CD4-positive, alpha-beta memory T cell (primary cell): ENCODE measurements around the gene ARHGAP6. TPM values are rescaled to one million over a fixed set of nuclear protein-coding genes. Genes with fewer than 3 reads are reported as not detected.

Experiments
- CTCF ChIA-PET: fragments of 350-600 bp; sonication (Branson Sonifier 250); formaldehyde crosslinking; loops from one replicate; lab custom pipeline; 2021; ENCODE audit warnings: inconsistent platforms; ENCODE audit not compliant: partially characterized antibody; lab: Charles Lee
- POLR2A ChIA-PET: fragments of 350-600 bp; sonication (Branson Sonifier 250); formaldehyde crosslinking; loops from one replicate; lab custom pipeline; 2021; ENCODE audit not compliant: partially characterized antibody; lab: Charles Lee
- DNase-seq, 5 donors: peaks; one replicate each; pipeline versions ENCODE4 v3.0.0 to v3.0.0-alpha.2; 2020 to 2022; ENCODE audit warnings: mixed read lengths in 1 of 5
- H3K27ac ChIP-seq: one replicate; pipeline ENCODE4 v1.7.0; 2013; ENCODE audit warnings: low read depth, low read length
- H3K27me3 ChIP-seq: 2 replicates; pipeline ENCODE4 v1.7.0; 2013; ENCODE audit warnings: mild to moderate bottlenecking, low read length, moderate library complexity; ENCODE audit not compliant: insufficient read depth
- H3K36me3 ChIP-seq: 2 replicates; pipeline ENCODE4 v1.7.0; 2013; ENCODE audit warnings: mild to moderate bottlenecking, low read length, moderate library complexity; ENCODE audit not compliant: insufficient read depth
- H3K4me1 ChIP-seq: 2 replicates; pipeline ENCODE4 v1.7.0; 2013; ENCODE audit warnings: mild to moderate bottlenecking, low read length, moderate library complexity; ENCODE audit not compliant: insufficient read depth
- H3K4me3 ChIP-seq, 2 donors: one replicate each; pipeline ENCODE4 v1.7.0; 2013; ENCODE audit warnings: low read length in 2 of 2, mild to moderate bottlenecking in 1 of 2
- H3K9me3 ChIP-seq, 2 donors: one replicate each; pipeline ENCODE4 v1.7.0; 2013; ENCODE audit warnings: low read length in 2 of 2, control low read depth in 1 of 2; ENCODE audit not compliant: control insufficient read depth in 1 of 2
- H3K27ac Mint-ChIP-seq, 7 donors: one replicate each; pipeline ENCODE4 v1.8.0; 2020 to 2021; ENCODE audit warnings: mixed read lengths in 7 of 7, mild to moderate bottlenecking in 6 of 7, inconsistent platforms in 3 of 7, moderate library complexity in 3 of 7
- H3K27me3 Mint-ChIP-seq, 2 donors: one replicate each; pipeline ENCODE4 v1.8.0; 2020 to 2021; ENCODE audit warnings: mixed read lengths in 2 of 2
- H3K36me3 Mint-ChIP-seq, 2 donors: one replicate each; pipeline ENCODE4 v1.8.0; 2020 to 2021; ENCODE audit warnings: mixed read lengths in 2 of 2, inconsistent platforms in 1 of 2, mild to moderate bottlenecking in 1 of 2
- H3K4me1 Mint-ChIP-seq, 4 donors: one replicate each; pipeline ENCODE4 v1.8.0; 2020 to 2021; ENCODE audit warnings: mixed read lengths in 4 of 4, mild to moderate bottlenecking in 1 of 4
- H3K4me3 Mint-ChIP-seq, 8 donors: one replicate each; pipeline ENCODE4 v1.8.0; 2020 to 2021; ENCODE audit warnings: mixed read lengths in 8 of 8, mild to moderate bottlenecking in 7 of 8, moderate library complexity in 6 of 8, inconsistent platforms in 3 of 8
- H3K9me3 Mint-ChIP-seq, 8 donors: one replicate each; pipeline ENCODE4 v1.8.0; 2020 to 2021; ENCODE audit warnings: mixed read lengths in 8 of 8, mild to moderate bottlenecking in 5 of 8, inconsistent platforms in 3 of 8, moderate library complexity in 1 of 8
- intact Hi-C: fragments of 100-400 bp; cut with micrococcal nuclease; formaldehyde crosslinking; loops from one replicate; pipeline ENCODE4 v1.15.1; 2023
- polyA plus RNA-seq, 2 donors: library from polyadenylated mRNA; unstranded; fragments of 300-500 nt; fragmentation: Illumina TruSeq; gene quantifications; one replicate each; pipeline ENCODE4 v1.2.3, GENCODE V29; 2021
- total RNA-seq, 2 experiments: library from RNA; stranded (reverse); gene quantifications; one replicate each; pipeline ENCODE4 v1.2.3, GENCODE V29; 2021

ARHGAP6 gene
- total and polyA plus RNA-seq, 4 experiments from 2014 or later, result not detected

DNA sequence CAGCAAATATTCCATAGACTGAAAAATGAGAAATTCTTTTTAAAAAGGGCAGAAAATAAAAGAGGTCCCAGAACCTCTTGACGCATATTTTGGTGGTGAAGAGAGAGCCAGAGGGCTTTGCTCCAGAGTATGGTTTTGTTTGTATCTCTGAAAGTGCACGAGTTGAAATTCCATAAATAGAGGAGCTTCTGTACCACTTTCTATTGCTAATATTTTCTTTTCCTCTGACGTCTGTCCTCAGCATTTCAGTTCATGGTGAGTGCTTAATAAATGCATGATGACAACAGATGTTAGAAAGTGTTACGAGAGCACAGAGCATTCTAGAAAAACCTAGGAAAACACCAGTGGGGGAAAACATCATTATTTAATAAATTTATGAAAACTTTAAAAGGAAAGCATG is 227.0 kb downstream of the ARHGAP6 start:
- Histone ChIP-seq H3K4me1 (no peaks in the 10 kb centered on the region), H3K9me3 (no peaks in the 10 kb centered on the region), H3K4me3 (no peak overlapping the region), H3K27ac (no peak overlapping the region), H3K27me3 (no peaks in the 10 kb centered on the region), H3K36me3 (no peaks in the 10 kb centered on the region)
- Mint-ChIP-seq H3K27ac (no peak overlapping the region), H3K4me1 (no peaks in the 10 kb centered on the region), H3K27me3 (peaks cover 0 to 2% of the 10 kb centered on the region in 2 donors), H3K4me3 (no peak overlapping the region), H3K9me3 (peaks cover 0 to 3% (median 0%) of the 10 kb centered on the region in 8 donors), H3K36me3 (no peaks in the 10 kb centered on the region)
- DNase-seq, result no peak
- POLR2A ChIA-PET, result no interaction called here
- intact Hi-C loops, result no loop called here
- CTCF ChIA-PET, result no interaction called here

DNA sequence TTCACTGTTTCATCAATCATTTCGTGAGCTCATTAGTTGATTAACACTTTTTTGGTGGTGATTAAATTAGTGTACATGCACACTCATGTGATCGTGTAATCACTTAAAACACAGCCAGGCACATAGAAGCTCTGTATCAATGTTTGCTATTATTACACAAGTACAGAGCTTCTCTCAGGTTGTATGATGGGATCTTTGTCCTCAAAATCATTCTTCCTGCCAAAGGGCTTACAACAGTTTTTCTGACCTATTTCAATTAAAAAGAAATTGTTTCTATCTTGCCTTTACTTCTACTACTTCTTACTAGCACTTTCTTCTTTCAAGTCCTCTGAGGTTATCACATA is 227.4 kb downstream of the ARHGAP6 start:
- H3K36me3 Mint-ChIP-seq, result no peaks in the 10 kb centered on the region
- no peak overlapping the region for H3K4me3 Mint-ChIP-seq
- no peak for DNase-seq
- peaks cover 0 to 3% (median 0%) of the 10 kb centered on the region in 8 donors for H3K9me3 Mint-ChIP-seq
- H3K4me1 Mint-ChIP-seq, result no peaks in the 10 kb centered on the region
- H3K27me3 ChIP-seq, result no peaks in the 10 kb centered on the region
- H3K27ac Mint-ChIP-seq, result no peak overlapping the region
- intact Hi-C loops, result no loop called here
- CTCF ChIA-PET, result no interaction called here
- POLR2A ChIA-PET, result no interaction called here
- no peaks in the 10 kb centered on the region for H3K4me1 ChIP-seq
- H3K36me3 ChIP-seq, result no peaks in the 10 kb centered on the region
- no peak overlapping the region for H3K27ac ChIP-seq
- H3K27me3 Mint-ChIP-seq, result peaks cover 0 to 2% of the 10 kb centered on the region in 2 donors
- H3K4me3 ChIP-seq, result no peak overlapping the region
- no peaks in the 10 kb centered on the region for H3K9me3 ChIP-seq

DNA sequence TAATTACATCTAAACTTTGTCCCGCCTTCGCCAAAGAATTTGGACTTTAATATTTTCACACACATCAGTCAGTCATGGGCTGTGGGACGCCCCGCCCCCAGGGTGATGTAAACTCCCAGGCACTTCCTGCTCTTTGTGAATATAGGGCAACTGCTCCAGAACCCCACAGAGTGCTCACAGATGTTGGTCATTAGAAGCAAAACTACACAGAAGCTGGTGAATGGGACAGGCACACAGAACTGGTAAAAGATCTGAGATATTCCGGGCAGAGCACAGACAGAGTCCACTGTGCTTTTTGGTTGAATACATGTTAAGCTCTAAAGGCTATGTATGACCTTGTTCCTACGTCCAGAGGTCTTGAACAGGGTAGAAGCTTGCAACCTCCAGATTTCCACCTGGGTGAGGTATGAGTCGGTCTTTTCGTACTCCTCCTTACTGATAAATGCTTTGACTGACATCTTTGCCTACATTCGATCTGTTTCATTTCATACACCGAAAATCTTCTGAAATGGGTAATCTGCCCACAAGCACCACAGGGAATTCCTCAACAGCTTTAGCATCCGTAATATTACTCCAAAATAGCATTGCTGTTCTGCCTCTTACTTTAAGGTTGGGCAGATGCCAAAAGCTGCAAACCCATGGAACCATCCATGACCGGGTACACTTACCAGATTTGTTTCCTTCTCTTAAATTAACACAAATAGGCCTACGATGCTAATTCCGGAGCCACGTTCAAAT is 227.9 kb downstream of the ARHGAP6 start:
- Histone ChIP-seq H3K36me3 (no peaks in the 10 kb centered on the region), H3K4me1 (no peaks in the 10 kb centered on the region), H3K27ac (no peak overlapping the region), H3K4me3 (no peak overlapping the region), H3K27me3 (no peaks in the 10 kb centered on the region), H3K9me3 (no peaks in the 10 kb centered on the region)
- no peak overlapping the region for H3K27ac Mint-ChIP-seq
- no peaks in the 10 kb centered on the region for H3K4me1 Mint-ChIP-seq
- H3K27me3 Mint-ChIP-seq, result peaks cover 0 to 2% of the 10 kb centered on the region in 2 donors
- H3K36me3 Mint-ChIP-seq, result no peaks in the 10 kb centered on the region
- ChIA-PET POLR2A (no interaction called here), CTCF (no interaction called here)
- H3K9me3 Mint-ChIP-seq, result peaks cover 0 to 3% (median 0%) of the 10 kb centered on the region in 8 donors
- no peak for DNase-seq
- H3K4me3 Mint-ChIP-seq, result no peak overlapping the region
- intact Hi-C loops, result no loop called here

DNA sequence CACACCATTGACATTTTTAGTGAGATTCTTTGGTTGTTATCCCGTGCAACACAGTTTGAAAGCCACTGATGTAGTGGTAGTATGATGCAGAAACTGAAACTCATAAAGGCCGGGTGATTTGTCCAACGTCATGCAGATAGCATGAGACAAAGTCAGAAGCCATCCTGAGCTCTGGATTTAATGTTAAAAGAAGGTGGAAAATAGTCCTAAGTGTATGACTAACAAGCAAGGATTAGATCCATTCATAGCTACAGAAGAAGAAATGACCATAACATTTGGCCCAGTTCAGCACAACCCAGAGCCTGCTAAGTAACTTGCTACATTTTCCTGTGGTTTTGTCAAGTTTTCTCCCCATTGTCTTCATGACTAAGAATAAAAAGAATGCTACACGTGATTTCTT is 230.2 kb downstream of the ARHGAP6 start:
- H3K36me3 Mint-ChIP-seq, result no peaks in the 10 kb centered on the region
- Histone ChIP-seq H3K27ac (no peak overlapping the region), H3K4me1 (no peaks in the 10 kb centered on the region), H3K27me3 (no peaks in the 10 kb centered on the region), H3K9me3 (no peaks in the 10 kb centered on the region), H3K4me3 (no peak overlapping the region), H3K36me3 (no peaks in the 10 kb centered on the region)
- H3K27me3 Mint-ChIP-seq, result peaks cover 0 to 2% of the 10 kb centered on the region in 2 donors
- no peak for DNase-seq
- ChIA-PET POLR2A (no interaction called here), CTCF (no interaction called here)
- no peak overlapping the region for H3K4me3 Mint-ChIP-seq
- intact Hi-C loops, result no loop called here
- peaks cover 0 to 3% (median 0%) of the 10 kb centered on the region in 8 donors for H3K9me3 Mint-ChIP-seq
- no peaks in the 10 kb centered on the region for H3K4me1 Mint-ChIP-seq
- no peak overlapping the region for H3K27ac Mint-ChIP-seq

DNA sequence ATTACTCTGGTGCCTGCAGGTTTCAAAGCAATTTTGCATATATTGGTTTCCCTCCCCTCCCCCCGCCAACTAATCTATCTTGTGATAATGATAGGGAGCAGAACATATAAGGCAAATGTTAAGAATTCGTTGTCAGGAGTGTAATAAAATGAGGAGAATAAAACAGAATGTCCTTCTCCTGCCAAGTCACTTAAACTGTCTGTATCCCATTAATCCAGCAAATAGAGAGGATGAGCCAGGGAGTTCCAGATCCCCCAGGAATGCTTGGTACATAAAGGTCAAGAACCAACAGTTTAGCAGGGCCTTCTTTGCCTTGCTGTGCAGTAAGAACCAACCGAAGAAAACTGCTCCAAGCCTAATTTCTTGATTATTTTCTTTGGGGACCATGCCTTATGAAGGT is 231.1 kb downstream of the ARHGAP6 start:
- Mint-ChIP-seq H3K27me3 (peaks cover 0 to 2% of the 10 kb centered on the region in 2 donors), H3K36me3 (no peaks in the 10 kb centered on the region), H3K4me3 (no peak overlapping the region), H3K9me3 (peaks cover 0 to 3% (median 0%) of the 10 kb centered on the region in 8 donors), H3K4me1 (no peaks in the 10 kb centered on the region), H3K27ac (no peak overlapping the region)
- Histone ChIP-seq H3K27ac (no peak overlapping the region), H3K36me3 (no peaks in the 10 kb centered on the region), H3K4me3 (no peak overlapping the region), H3K27me3 (no peaks in the 10 kb centered on the region), H3K4me1 (no peaks in the 10 kb centered on the region), H3K9me3 (no peaks in the 10 kb centered on the region)
- intact Hi-C loops, result no loop called here
- ChIA-PET POLR2A (no interaction called here), CTCF (no interaction called here)
- no peak for DNase-seq

DNA sequence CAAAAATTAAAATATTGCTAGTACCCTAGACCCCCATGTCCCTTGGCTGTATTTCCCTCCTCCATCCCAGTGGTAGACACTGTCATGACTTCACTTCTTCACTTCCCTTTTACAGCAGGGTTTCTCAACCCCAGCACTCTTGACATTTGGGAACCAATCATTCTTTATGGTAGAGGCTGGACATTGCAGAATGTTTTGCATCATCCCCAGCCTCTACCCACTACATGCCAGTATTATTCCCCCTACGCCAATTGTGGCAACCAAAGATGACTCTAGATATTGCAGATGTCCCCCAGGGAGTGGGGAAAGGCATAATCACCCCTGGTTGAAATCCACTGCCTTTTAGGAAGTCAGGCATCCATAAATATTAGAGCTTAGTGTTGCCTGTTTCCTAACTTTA is 233.9 kb downstream of the ARHGAP6 start:
- H3K9me3 ChIP-seq, result no peaks in the 10 kb centered on the region
- Mint-ChIP-seq H3K36me3 (no peaks in the 10 kb centered on the region), H3K27ac (no peak overlapping the region), H3K27me3 (peaks cover 1 to 3% of the 10 kb centered on the region in 2 donors), H3K4me1 (no peaks in the 10 kb centered on the region), H3K4me3 (no peak overlapping the region), H3K9me3 (peaks cover 0 to 3% (median 0%) of the 10 kb centered on the region in 8 donors)
- POLR2A ChIA-PET, result no interaction called here
- no peak overlapping the region for H3K4me3 ChIP-seq
- no peaks in the 10 kb centered on the region for H3K36me3 ChIP-seq
- CTCF ChIA-PET, result no interaction called here
- no peak overlapping the region for H3K27ac ChIP-seq
- H3K27me3 ChIP-seq, result no peaks in the 10 kb centered on the region
- no peak for DNase-seq
- no peaks in the 10 kb centered on the region for H3K4me1 ChIP-seq
- intact Hi-C loops, result no loop called here

GRCh38 chrX:11430271-11430670 is 235.4 kb downstream of the ARHGAP6 start:
- no peaks in the 10 kb centered on the region for H3K27me3 ChIP-seq
- H3K36me3 Mint-ChIP-seq, result no peaks in the 10 kb centered on the region
- no peak for DNase-seq
- no peak overlapping the region for H3K4me3 Mint-ChIP-seq
- H3K27ac Mint-ChIP-seq, result no peak overlapping the region
- peaks cover 0 to 6% of the 10 kb centered on the region in 2 donors for H3K27me3 Mint-ChIP-seq
- no peaks in the 10 kb centered on the region for H3K9me3 ChIP-seq
- no peaks in the 10 kb centered on the region for H3K4me1 Mint-ChIP-seq
- H3K36me3 ChIP-seq, result no peaks in the 10 kb centered on the region
- H3K27ac ChIP-seq, result no peak overlapping the region
- CTCF ChIA-PET, result no interaction called here
- POLR2A ChIA-PET, result no interaction called here
- H3K4me1 ChIP-seq, result no peaks in the 10 kb centered on the region
- peaks cover 0 to 3% (median 0%) of the 10 kb centered on the region in 8 donors for H3K9me3 Mint-ChIP-seq
- H3K4me3 ChIP-seq, result no peak overlapping the region
- intact Hi-C loops, result no loop called here
